Neural progenitor cell (in vitro differentiated cells): ENCODE results near the gene TMEM250.

Experiments used
- EZH2 ChIP-seq: fragments of 200-600 bp; sonication (generic); IDR thresholded peaks from 2 replicates; pipeline ENCODE4 v1.6.1; 2017; ENCODE audit warnings: antibody characterized with exemption, mild to moderate bottlenecking, moderate library complexity
- EZH2phosphoT487 ChIP-seq: fragments of 200-600 bp; sonication (generic); IDR thresholded peaks from 2 replicates; pipeline ENCODE4 v1.6.1; 2017; ENCODE audit warnings: antibody characterized with exemption
- TF ChIP-seq, protein P1 (sequence below): fragments of 200-600 bp; sonication (generic); IDR thresholded peaks from 2 replicates; pipeline ENCODE4 v1.5.1; 2017; ENCODE audit warnings: antibody characterized with exemption, mild to moderate bottlenecking

DNA sequence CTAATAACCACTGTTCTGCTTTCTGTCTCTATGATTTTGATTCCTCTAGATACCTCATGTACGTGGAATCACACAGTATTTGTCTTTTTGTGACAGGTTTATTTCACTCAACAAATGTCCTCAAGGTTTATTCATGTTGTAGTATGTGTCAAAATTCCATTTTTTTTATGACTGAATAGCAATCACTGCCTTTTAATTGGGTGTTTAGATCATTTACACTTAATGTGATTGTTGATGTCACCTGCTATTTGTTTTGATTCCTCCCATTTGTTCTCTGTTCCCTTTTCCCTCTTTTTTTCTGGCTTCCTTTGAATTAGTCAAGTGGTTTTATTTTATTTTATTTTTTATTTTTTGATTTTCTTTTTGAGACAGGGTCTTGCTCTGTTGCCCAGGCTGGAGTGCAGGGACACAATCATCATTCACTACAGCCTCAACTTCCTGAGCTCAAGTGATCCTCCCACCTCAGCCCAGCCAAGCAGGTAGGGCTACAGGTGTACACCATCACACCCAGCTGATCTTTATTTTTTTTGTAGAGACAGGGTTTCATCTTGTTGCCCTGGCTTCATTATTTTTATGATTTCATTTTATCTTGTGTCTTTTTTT, 44.7 kb upstream of the TMEM250 start:
- TF ChIP-seq, protein P1, sequence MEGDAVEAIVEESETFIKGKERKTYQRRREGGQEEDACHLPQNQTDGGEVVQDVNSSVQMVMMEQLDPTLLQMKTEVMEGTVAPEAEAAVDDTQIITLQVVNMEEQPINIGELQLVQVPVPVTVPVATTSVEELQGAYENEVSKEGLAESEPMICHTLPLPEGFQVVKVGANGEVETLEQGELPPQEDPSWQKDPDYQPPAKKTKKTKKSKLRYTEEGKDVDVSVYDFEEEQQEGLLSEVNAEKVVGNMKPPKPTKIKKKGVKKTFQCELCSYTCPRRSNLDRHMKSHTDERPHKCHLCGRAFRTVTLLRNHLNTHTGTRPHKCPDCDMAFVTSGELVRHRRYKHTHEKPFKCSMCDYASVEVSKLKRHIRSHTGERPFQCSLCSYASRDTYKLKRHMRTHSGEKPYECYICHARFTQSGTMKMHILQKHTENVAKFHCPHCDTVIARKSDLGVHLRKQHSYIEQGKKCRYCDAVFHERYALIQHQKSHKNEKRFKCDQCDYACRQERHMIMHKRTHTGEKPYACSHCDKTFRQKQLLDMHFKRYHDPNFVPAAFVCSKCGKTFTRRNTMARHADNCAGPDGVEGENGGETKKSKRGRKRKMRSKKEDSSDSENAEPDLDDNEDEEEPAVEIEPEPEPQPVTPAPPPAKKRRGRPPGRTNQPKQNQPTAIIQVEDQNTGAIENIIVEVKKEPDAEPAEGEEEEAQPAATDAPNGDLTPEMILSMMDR: no peak
- TF ChIP-seq EZH2: no peak
- no peak for TF ChIP-seq EZH2phosphoT487
